AG04450 (cell line): ENCODE measurements around the gene NKTR. TPM values are rescaled to one million over a fixed set of nuclear protein-coding genes. Genes with fewer than 3 reads are reported as not detected.
"Not testable (repeated sequence)": the region's sequence is repeated elsewhere in the genome, so short reads cannot be mapped to it uniquely, and the experiment has no call there.

ENCODE experiments used
- CTCF ChIA-PET: fragments of 300-600, 350-600 bp; formaldehyde crosslinking; extraction: SDS; loops from one replicate; lab custom pipeline; 2022; ENCODE audit warnings: antibody characterized with exemption, inconsistent platforms; lab: Charles Lee
- POLR2A ChIA-PET: fragments of 350-600 bp; formaldehyde crosslinking; extraction: SDS; loops from one replicate; lab custom pipeline; 2021; ENCODE audit warnings: antibody characterized with exemption, inconsistent platforms; lab: Yijun Ruan, JAX
- DNase-seq: peaks from one replicate; pipeline ENCODE4 v3.0.0-alpha.2; 2011; ENCODE audit warnings: low read depth, low spot score
- H3K27ac ChIP-seq: one replicate; pipeline ENCODE4 v1.5.1; 2012; ENCODE audit warnings: low read depth, low read length, control low read depth
- H3K27me3 ChIP-seq: one replicate; pipeline ENCODE4 v1.6.0; 2012; ENCODE audit warnings: low read length; ENCODE audit not compliant: control insufficient read depth, insufficient read depth
- H3K4me3 ChIP-seq: 2 replicates; pipeline ENCODE4 v1.5.1; 2011; ENCODE audit warnings: mild to moderate bottlenecking, low read depth, low read length, control low read depth
- H3K9me3 ChIP-seq: 2 replicates; pipeline ENCODE4 v1.5.1; 2012; ENCODE audit warnings: low read length; ENCODE audit not compliant: control insufficient read depth, insufficient read depth
- CTCF ChIP-seq: IDR thresholded peaks from 2 replicates; pipeline ENCODE4 v1.5.1; 2011; ENCODE audit warnings: low read depth, low read length, control low read depth, inconsistent platforms
- polyA minus RNA-seq: library from RNA; depleted of rRNA, polyadenylated mRNA; stranded (reverse); fragments of >200 nt; gene quantifications from 2 replicates; pipeline ENCODE4 v1.2.3, GENCODE V29; 2011; rRNA and poly(A)+ RNA removed
- polyA plus RNA-seq: library from polyadenylated mRNA; depleted of rRNA; stranded (reverse); fragments of >200 nt; gene quantifications from 2 replicates; pipeline ENCODE4 v1.2.3, GENCODE V29; 2011; rRNA removed

NKTR gene
- 40.2 and 56.2 TPM in 2 replicates for polyA plus RNA-seq
- 22.2 and 41.1 TPM in 2 replicates for polyA minus RNA-seq

DNA sequence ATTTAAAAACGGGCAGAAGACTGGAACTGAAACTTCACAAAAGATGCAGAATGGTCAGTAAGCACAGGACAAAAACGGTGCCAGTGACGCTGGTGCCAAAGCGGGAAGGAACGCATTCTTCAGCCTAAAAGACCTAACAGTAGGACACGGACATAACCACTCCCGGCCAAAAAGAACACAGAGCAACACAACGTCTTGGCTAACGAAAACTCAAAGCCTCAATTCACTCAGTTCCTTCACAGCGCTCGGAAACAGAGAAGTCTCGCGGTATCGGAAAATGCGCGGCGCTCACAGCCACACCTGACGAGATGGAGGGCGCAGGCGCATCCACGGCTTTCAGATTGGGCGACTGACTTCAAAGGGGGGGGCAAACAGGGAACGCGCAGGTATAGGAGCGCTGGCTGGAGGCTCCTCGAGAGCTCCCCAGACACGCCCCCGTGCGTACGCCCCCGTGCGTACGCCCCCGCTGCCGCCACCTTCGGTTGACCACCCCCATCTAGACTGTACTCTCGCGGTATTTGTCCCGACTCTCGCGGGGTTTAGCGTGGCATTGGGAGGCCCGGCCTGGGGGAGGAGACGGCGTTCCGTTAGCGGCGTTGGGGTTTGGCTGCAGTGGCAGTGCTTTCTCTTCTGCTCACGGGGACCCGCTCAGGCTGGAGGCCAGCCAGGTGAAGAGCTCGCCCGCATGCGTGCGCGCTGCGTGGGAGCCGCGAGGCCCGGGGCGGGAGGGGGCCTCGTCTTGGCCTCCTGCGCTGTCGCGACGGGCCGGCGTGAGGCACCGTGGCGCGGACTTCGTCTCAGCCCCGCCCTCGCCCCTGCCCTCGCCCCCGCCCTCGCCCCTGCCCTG is at the start of gene NKTR:
NKTR (plus strand) TSS at position 576 of the 847 bp plus-strand sequence. CDS start 321 bp downstream, outside the sequence.
- Histone ChIP-seq H3K9me3 (peaks cover 2% of the 10 kb centered on the region; the same call in 1 of the 2 replicates), H3K27ac (peak within 1 kb of the TSS; percentile 90), H3K4me3 (peak within 1 kb of the TSS; percentile 85), H3K27me3 (no peaks in the 10 kb centered on the region)
- ChIA-PET POLR2A (interaction anchor here (0.6 to 2.0 kb wide), 11 partner anchors 9 to 1273 kb away, joined by 3 to 18 read pairs (median 5); partner anchors contain the start of genes SEC22C and SS18L2), CTCF (interaction anchor here (0.6 to 1.9 kb wide), 7 partner anchors 9 to 243 kb away, joined by 3 to 8 read pairs (median 4); partner anchors contain the start of gene SS18L2)
- peak; percentile 97 for DNase-seq
- TF ChIP-seq CTCF: no peak

- Histone ChIP-seq H3K9me3 (no peaks in the 10 kb centered on the region), H3K27me3 (no peaks in the 10 kb centered on the region), H3K4me3 (no peak overlapping the region), H3K27ac (no peak overlapping the region)
- no peak for TF ChIP-seq CTCF
- POLR2A ChIA-PET: no interaction called here
- no peak for DNase-seq
- CTCF ChIA-PET: interaction anchor here (0.6 to 1.4 kb wide), 3 partner anchors 7 to 16 kb away, joined by 3 read pairs; no protein-coding TSS in a partner anchor
Measured at GRCh38 chr3:42552830-42553229, 47.7 kb upstream of the NKTR start.

GRCh38 chr3:42556089-42556632 is 44.3 kb upstream of the NKTR start:
- no peak for DNase-seq
- no peaks in the 10 kb centered on the region for H3K9me3 ChIP-seq
- H3K4me3 ChIP-seq: no peak overlapping the region
- TF ChIP-seq CTCF: no peak
- ChIA-PET POLR2A (no interaction called here), CTCF (no interaction called here)
- no peak overlapping the region for H3K27ac ChIP-seq
- H3K27me3 ChIP-seq: no peaks in the 10 kb centered on the region

DNA sequence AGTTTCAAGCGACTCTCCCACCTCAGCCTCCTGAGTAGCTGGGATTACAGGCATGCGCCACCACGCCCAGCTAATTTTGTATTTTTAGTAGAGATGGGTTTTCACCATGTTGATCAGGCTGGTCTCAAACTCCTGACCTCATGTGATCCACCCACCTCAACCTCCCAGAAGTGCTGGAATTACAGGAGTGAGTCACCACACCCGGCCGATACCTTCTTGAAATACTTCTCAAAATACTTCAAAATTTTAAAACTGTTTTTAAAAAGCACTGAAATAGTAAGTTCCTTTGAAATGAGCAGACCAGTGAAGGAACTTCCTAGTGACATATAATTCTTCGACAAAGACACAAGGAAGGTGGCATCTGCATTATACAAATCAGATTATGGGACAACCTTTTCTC is 43.7 kb upstream of the NKTR start:
- H3K9me3 ChIP-seq, CTCF ChIA-PET, H3K27me3 ChIP-seq, H3K27ac ChIP-seq, DNase-seq, POLR2A ChIA-PET, H3K4me3 ChIP-seq: not testable (repeated sequence)

DNA sequence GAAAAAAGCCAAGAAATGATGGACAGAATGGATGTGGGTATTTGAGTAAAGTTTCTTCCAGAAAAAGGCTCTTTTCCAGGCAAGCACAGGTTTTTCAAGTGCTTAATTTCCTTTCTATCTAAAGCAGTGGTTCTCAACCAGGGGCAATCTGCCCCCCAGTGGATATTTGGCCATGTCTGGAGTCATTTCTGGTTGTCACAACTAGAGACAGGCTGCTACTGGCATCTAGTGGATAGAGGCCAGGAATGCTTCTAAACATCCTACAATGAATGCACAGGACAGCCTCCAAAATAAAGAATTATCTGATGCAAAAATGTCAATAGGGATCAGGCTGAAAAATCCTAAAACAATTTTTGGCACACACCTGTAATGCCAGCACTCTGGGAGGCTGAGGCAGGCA is 42.6 kb upstream of the NKTR start:
- Histone ChIP-seq H3K27me3 (no peaks in the 10 kb centered on the region), H3K27ac (no peak overlapping the region), H3K9me3 (no peaks in the 10 kb centered on the region), H3K4me3 (no peak overlapping the region)
- CTCF ChIA-PET: interaction anchor here (0.6 to 1.5 kb wide), 2 partner anchors 9 to 458 kb away, joined by 3 to 7 read pairs; no protein-coding TSS in a partner anchor
- no peak for DNase-seq
- no peak for TF ChIP-seq CTCF
- POLR2A ChIA-PET: no interaction called here
